Progenitor cell of endocrine pancreas (in vitro differentiated cells): ENCODE results near the gene PRR11. TPM values are rescaled to one million over a fixed set of nuclear protein-coding genes. Genes with fewer than 3 reads are reported as not detected.

Source experiments
- DNase-seq: peaks from one replicate; pipeline ENCODE4 v3.0.0; 2021; ENCODE audit warnings: low spot score; ENCODE audit not compliant: unreplicated experiment
- H3K27ac Mint-ChIP-seq: 2 replicates; pipeline ENCODE4 v1.8.0; 2021; ENCODE audit warnings: mild to moderate bottlenecking, moderate library complexity, mixed read lengths
- H3K27me3 Mint-ChIP-seq: 2 replicates; pipeline ENCODE4 v1.8.0; 2021; ENCODE audit warnings: mixed read lengths
- H3K36me3 Mint-ChIP-seq: 2 replicates; pipeline ENCODE4 v1.8.0; 2022; ENCODE audit warnings: mixed read lengths; ENCODE audit not compliant: insufficient read depth
- H3K4me1 Mint-ChIP-seq: 2 replicates; pipeline ENCODE4 v1.8.0; 2021; ENCODE audit warnings: low read depth, mixed read lengths
- H3K4me3 Mint-ChIP-seq: 2 replicates; pipeline ENCODE4 v1.8.0; 2021; ENCODE audit warnings: low read depth, mild to moderate bottlenecking, moderate library complexity, mixed read lengths
- H3K9me3 Mint-ChIP-seq: 2 replicates; pipeline ENCODE4 v1.8.0; 2021; ENCODE audit warnings: low read depth, mixed read lengths
- total RNA-seq: library from RNA; stranded (reverse); gene quantifications from 2 replicates; pipeline ENCODE4 v1.2.1, GENCODE V29; 2021
- TF ChIP-seq, protein P1 (sequence below): fragments of 200-600 bp; sonication (generic); IDR thresholded peaks from one replicate; pipeline ENCODE4 v1.5.0; 2021; ENCODE audit warnings: antibody characterized with exemption, mild to moderate bottlenecking; ENCODE audit not compliant: unreplicated experiment

PRR11 gene
- total RNA-seq, 1 donor from 2014 or later = 24.9 TPM

DNA sequence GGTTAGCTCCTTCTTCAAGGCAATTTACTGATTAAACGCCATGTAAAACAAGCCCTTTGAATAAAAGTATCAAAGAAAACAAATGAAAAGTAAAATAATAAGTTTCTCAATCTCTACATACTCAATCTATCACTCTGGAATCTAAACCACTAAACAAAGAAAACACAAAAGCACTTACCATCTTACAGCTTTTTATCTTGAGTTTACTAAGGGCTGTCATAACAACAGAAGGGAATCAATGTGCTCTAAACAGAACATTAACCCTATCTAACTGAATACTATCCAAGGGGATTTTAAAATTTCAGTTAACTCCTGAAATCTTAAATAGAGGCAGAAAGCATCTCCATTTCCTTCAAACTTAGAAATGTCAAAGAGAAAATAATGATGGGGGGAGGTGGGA lies 4.0 kb upstream of the PRR11 start:
- Mint-ChIP-seq H3K9me3 (no peaks in the 10 kb centered on the region), H3K4me3 (peak overlapping the region; percentile 46), H3K27me3 (no peaks in the 10 kb centered on the region), H3K36me3 (no peaks in the 10 kb centered on the region), H3K4me1 (peaks cover 31% of the 10 kb centered on the region), H3K27ac (peak overlapping the region; percentile 59)
- no peak for DNase-seq
- TF ChIP-seq, protein P1, sequence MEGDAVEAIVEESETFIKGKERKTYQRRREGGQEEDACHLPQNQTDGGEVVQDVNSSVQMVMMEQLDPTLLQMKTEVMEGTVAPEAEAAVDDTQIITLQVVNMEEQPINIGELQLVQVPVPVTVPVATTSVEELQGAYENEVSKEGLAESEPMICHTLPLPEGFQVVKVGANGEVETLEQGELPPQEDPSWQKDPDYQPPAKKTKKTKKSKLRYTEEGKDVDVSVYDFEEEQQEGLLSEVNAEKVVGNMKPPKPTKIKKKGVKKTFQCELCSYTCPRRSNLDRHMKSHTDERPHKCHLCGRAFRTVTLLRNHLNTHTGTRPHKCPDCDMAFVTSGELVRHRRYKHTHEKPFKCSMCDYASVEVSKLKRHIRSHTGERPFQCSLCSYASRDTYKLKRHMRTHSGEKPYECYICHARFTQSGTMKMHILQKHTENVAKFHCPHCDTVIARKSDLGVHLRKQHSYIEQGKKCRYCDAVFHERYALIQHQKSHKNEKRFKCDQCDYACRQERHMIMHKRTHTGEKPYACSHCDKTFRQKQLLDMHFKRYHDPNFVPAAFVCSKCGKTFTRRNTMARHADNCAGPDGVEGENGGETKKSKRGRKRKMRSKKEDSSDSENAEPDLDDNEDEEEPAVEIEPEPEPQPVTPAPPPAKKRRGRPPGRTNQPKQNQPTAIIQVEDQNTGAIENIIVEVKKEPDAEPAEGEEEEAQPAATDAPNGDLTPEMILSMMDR = no peak

DNA sequence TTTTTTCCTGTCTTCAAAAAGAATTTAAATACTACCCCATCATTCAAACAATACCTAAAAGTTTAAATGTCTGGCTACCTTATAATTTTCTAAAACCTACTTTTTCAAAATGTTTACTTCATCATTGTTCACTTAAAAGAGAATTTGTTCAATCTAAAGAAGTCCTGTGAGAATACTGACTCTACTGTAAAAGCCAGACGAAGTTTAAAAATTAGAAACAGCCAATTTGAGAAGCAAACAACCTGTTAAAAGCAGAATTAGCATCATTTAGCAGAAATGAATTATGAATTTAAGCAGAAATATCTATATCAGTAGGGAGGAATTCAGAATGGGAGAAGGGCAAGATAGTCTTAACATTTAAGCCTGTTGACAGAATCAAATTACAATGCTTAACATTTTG lies 2.6 kb upstream of the PRR11 start:
- H3K4me1 Mint-ChIP-seq = peaks cover 31% of the 10 kb centered on the region
- H3K4me3 Mint-ChIP-seq = no peak overlapping the region
- TF ChIP-seq, protein P1 = no peak
- no peaks in the 10 kb centered on the region for H3K36me3 Mint-ChIP-seq
- no peaks in the 10 kb centered on the region for H3K9me3 Mint-ChIP-seq
- no peaks in the 10 kb centered on the region for H3K27me3 Mint-ChIP-seq
- no peak for DNase-seq
- no peak overlapping the region for H3K27ac Mint-ChIP-seq

DNA sequence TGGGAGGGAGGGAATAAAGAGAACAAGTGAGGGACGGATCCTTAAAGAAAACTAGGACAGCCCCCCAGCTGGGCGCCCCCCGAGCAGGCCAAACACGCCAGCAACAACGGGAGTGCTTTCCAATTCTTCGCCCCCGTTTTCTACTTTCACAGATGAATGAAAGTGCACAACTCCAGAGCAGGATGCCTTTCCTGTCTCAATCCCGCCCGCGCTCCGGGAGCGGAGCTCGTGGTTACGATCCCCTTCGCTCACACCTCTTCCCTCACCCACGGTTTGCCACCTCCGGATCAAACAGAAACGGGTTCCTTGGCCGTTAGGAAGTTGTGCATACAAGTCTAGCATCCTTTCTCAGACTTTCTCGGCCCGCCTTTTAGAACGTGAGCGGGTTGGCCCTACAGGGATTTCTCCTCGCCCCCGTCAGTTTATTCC lies 1.2 kb upstream of the PRR11 start:
- Mint-ChIP-seq H3K27ac (no peak overlapping the region), H3K27me3 (no peaks in the 10 kb centered on the region), H3K4me1 (peaks cover 29% of the 10 kb centered on the region), H3K9me3 (no peaks in the 10 kb centered on the region), H3K36me3 (no peaks in the 10 kb centered on the region), H3K4me3 (no peak overlapping the region)
- peak; percentile 16 for DNase-seq
- TF ChIP-seq, protein P1 = no peak

DNA sequence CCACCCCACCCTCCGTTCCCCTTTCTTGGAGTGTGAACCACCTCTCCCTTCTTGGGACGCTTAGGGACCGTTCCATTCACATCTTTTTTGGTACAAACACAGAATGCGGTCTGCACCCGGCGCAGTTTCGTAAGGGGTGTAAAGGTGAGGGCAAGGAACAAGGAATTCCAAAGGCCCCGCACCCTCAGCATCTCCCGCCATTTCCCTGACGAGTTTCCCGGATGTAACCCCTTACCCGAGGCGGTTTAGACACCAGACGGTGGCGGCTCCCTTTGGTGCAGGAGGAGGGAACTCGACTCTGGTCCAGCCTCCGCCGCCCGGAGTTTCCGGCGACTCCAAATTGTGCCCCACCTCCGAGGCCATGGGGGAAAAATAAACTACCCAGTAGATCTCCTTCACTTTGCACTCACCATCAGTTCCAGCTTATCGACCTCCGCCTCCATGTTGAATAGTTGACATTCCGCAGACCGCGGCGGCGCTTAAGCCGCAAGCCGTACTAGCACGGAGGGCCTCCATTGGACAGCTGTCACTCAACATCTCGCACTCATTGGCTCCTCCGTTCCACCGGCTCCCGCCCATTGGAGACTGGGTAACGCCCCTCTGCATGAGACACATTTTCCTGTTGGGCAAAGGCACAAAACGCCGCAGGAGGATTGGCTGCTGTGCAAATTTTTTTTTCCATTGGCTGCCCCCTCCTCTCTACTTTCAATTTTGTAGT lies 666 bp upstream of the PRR11 start, which contains the start of gene SKA2:
Gene SKA2 (minus strand): TSS at position 466 of the 718 bp plus-strand sequence. CDS start 23 bp downstream, at position 443.
- Mint-ChIP-seq H3K27ac (no peak within 1 kb of the TSS), H3K4me1 (peaks cover 27% of the 10 kb centered on the region), H3K4me3 (no peak within 1 kb of the TSS), H3K27me3 (no peaks in the 10 kb centered on the region), H3K9me3 (no peaks in the 10 kb centered on the region), H3K36me3 (no peaks in the 10 kb centered on the region)
- DNase-seq = peak; percentile 98
- TF ChIP-seq, protein P1 = no peak

DNA sequence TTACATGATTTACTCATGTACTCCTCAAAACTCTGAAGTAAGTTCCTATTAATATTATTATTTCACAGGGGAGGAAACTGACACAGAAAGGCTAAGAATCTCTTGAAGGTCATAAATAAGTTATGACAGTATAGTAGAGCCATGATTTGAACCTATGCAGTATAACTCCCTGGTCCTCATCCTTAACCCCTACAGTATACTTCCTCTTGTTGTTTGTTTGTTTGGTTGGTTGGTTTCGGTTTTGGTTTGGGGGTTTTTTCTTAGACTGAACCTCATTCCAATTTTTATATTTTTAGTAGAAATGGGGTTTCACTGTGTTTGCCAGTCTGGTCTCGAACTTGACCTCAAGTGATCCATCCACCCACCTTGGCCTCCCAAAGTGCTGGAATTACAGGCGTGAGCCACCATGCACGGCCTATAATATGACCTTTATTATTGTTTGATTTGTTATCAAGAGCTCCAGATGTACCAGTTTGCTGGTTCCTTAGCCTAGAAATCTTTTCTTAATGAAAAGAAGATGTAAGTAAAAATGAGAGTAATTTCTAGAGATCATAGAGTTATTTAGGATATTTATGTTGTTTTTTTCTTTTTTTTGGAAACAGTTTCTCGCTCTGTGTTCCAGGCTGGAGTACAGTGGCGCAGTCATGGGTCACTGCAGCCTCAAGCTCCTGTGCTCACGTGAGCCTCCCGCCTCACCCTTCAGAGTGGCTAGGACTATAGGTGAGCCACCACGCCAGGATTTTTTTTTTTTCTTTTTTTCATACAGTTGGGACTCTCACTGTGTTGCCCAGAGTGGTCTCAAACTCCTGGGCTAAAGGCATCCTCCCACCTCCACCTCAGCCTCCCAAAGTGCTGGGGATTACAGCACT lies 4.8 kb downstream of the PRR11 start:
- DNase-seq = no peak
- H3K4me1 Mint-ChIP-seq = peaks cover 4% of the 10 kb centered on the region
- no peaks in the 10 kb centered on the region for H3K27me3 Mint-ChIP-seq
- H3K36me3 Mint-ChIP-seq = no peaks in the 10 kb centered on the region
- no peak overlapping the region for H3K27ac Mint-ChIP-seq
- H3K4me3 Mint-ChIP-seq = no peak overlapping the region
- TF ChIP-seq, protein P1 = no peak
- H3K9me3 Mint-ChIP-seq = no peaks in the 10 kb centered on the region
